AG10803 (cell line): ENCODE results near the gene ERN1.

Source experiments
- DNase-seq: peaks from one replicate; pipeline ENCODE4 v3.0.0; 2010; ENCODE audit warnings: low read depth
- H3K4me3 ChIP-seq: 2 replicates; pipeline ENCODE4 v1.5.1; 2011; ENCODE audit warnings: mild to moderate bottlenecking, low read length, control low read depth
- TF ChIP-seq, protein P1 (sequence below): conservative IDR thresholded peaks from 2 replicates; pipeline ENCODE4 v1.5.1; 2011; ENCODE audit warnings: mild to moderate bottlenecking, low read length, control low read depth, inconsistent platforms

ERN1 gene

DNA sequence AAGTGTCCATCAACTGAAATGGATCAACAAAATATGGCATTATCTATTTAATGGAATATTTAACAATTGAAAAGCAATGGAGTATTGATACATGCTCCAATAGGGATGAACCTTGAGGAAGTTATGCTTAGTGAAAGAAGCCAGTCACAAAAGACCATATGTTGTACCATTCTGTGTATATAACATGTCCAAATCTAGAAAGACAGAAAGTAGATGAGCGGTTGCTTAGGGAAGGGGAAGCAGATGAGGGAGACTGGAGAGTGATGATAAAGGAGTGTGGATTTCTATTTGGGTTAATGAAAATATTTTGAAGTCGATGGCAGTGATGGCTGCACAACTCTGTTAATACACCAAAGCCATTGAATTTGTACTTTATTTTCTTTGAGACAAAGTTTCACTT is 8.5 kb upstream of the ERN1 start:
- DNase-seq, result no peak
- H3K4me3 ChIP-seq, result no peak overlapping the region
- TF ChIP-seq, protein P1, sequence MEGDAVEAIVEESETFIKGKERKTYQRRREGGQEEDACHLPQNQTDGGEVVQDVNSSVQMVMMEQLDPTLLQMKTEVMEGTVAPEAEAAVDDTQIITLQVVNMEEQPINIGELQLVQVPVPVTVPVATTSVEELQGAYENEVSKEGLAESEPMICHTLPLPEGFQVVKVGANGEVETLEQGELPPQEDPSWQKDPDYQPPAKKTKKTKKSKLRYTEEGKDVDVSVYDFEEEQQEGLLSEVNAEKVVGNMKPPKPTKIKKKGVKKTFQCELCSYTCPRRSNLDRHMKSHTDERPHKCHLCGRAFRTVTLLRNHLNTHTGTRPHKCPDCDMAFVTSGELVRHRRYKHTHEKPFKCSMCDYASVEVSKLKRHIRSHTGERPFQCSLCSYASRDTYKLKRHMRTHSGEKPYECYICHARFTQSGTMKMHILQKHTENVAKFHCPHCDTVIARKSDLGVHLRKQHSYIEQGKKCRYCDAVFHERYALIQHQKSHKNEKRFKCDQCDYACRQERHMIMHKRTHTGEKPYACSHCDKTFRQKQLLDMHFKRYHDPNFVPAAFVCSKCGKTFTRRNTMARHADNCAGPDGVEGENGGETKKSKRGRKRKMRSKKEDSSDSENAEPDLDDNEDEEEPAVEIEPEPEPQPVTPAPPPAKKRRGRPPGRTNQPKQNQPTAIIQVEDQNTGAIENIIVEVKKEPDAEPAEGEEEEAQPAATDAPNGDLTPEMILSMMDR, result no peak

DNA sequence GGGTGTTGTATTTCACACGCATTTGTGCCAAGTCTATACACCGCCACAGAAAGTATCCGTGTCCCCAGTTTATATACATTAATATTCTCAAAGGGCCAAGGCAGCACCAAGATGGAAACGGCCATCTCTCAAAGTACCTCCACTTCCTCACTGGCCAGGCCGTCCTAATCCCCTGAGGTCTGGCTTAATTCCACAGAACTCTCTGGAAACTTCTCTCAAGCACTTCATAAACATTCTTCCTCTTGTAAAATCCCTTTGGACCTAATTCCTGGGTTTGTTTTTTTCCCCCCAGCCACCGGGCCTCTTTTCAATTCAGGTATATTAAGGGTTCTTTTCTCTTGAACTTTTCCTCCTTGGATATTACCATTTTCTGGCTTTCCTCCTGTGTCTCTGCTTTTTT is 5.1 kb upstream of the ERN1 start:
- no peak for DNase-seq
- TF ChIP-seq, protein P1, result no peak
- no peak overlapping the region for H3K4me3 ChIP-seq

DNA sequence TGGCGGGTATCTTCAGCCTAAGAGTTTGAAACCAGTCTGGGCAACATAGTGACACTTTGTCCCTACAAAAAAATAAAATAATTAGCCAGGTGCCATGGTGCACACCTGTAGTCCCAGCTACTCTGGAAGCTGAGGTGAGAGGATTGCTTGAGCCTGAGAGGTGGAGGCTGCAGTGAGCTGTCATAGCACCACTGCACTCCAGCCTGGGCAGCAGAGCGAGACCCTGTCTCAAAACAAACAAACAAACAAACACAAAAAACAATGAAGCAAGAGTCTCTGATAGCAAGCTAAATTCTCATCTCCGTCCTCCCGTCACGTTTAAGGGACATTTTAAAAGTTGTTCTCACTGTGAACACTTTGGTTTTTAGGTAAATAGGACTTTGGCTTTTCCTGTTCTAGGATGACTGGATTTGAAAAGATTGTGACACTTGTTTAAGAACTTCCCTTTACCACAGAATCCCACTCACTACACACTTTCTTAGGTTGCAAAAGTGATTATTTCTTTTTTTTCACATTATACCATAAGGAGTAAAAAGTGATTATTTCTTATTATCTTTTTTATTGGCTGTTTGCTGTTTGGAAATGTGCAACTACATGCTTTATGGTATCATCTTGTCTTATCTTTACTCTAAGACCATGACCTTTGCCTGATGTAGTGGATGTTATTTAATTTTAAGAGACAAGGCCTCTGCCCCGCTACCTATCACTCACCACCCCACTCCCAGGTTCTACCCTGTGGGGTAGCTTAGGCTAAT is 4.4 kb upstream of the ERN1 start:
- no peak overlapping the region for H3K4me3 ChIP-seq
- no peak for DNase-seq
- TF ChIP-seq, protein P1, result no peak

DNA sequence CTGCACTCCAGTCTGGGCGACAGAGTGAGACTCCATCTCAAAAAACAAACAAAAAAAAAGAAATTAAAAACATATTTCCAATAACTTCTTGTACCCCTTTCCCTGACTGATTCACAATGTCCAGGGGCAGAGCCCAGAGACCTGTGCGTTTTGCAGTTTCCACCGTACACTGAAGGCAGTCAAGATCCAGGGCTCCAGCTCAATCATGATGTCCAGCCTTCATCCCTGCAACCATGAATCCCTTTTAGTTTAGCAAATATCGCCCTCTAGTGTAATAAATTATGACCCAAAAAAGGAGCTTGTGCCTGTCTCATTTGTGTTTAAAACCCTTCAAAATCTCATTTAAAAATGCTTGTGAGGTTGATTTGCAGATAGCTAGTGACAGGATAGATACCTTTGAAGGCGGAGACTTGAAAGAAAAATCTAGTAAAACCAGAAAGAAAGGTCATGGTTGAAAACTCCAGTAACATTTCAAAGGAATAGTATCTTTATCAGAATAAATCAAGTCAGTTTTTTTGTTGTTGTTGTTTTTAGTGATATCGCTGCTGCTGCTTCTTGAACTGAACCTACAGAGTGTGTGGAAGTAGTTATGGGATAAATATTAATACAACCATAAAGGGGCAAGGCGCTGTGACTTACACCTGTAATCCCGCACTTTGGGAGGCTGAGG is 3.7 kb upstream of the ERN1 start:
- no peak overlapping the region for H3K4me3 ChIP-seq
- peak; percentile 64 for DNase-seq
- TF ChIP-seq, protein P1, result peak; percentile 69

DNA sequence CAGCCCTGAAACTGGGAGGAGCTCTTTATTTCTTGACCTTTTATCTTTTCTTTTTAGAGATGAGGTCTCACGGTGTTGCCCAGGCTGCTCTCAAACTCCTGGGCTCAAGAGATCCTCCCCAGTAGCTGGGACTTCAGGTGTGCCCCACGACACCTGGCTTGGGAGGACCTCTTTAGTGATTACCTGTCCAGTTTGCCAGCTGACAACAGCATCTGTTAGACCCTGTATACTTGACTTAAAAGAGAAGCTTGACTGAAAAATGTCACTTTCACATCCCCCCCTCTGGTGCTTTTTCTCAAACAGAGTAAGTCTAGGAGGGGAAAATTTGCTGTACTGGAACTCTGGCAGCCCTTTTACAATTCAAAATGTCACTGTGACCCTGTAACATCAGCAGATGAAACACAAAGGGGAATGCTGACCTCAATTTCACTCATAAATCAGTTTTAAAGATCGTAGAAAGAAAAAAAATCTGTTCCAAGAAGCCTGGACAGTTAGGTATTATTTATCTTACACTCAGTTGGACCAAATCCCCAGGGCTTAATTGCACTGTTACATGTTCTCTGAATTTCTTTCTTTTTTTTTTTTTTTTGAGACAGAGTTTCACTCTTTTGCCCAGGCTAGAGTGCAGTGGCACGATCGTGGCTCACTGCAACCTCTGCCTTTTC is 1.8 kb upstream of the ERN1 start:
- H3K4me3 ChIP-seq, result no peak overlapping the region
- TF ChIP-seq, protein P1, result no peak
- no peak for DNase-seq

DNA sequence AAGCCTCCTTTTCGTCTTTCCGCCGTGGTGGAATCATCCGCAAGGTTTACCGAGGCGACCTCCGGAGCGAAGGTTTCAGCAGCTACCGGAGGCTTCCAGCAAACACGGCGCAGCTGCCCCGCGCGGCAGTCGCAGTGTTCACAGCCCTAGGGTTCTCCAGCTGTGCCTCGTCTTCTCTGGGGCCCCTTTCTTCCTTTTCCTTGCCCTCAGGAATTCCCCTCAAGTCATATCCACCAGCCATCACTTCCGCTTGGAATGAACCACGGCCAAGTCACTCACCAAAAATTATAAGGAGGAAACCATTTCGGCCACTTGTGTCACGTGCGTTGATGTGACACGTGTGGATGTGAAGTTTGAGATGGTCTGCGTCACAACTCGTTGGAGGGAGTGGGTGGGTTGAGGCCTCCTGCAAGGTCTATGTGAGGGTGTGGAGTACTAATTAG is 636 bp upstream of the ERN1 start:
- peak; percentile 79 for DNase-seq
- peak overlapping the region; percentile 63 for H3K4me3 ChIP-seq
- TF ChIP-seq, protein P1, result no peak

DNA sequence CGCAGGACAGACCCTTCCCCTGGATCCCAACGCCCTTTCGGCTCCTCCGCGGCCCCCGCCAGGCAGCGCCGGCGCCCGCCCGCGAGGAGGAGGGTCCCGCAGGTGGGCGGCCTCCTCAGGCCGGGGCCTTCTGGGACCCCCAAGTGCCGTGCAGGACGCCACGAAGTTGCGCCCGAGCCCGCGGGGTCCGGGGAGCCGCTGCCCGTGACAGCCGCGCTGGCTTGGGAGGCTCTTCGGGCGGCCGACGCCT is 504 bp downstream of the ERN1 start:
- no peak for DNase-seq
- peak overlapping the region; percentile 74 for H3K4me3 ChIP-seq
- TF ChIP-seq, protein P1, result no peak
